ENCODE results near the gene PDCD4. TPM values are rescaled to one million over a fixed set of nuclear protein-coding genes. Genes with fewer than 3 reads are reported as not detected.

PDCD4 gene
- total and polyA plus RNA-seq, 9 of the 15 experiments (the other 6 are each of a cell fraction or from before 2014, with no cell fraction given), result 12.9 to 44.1 (median 33.7) TPM

DNA sequence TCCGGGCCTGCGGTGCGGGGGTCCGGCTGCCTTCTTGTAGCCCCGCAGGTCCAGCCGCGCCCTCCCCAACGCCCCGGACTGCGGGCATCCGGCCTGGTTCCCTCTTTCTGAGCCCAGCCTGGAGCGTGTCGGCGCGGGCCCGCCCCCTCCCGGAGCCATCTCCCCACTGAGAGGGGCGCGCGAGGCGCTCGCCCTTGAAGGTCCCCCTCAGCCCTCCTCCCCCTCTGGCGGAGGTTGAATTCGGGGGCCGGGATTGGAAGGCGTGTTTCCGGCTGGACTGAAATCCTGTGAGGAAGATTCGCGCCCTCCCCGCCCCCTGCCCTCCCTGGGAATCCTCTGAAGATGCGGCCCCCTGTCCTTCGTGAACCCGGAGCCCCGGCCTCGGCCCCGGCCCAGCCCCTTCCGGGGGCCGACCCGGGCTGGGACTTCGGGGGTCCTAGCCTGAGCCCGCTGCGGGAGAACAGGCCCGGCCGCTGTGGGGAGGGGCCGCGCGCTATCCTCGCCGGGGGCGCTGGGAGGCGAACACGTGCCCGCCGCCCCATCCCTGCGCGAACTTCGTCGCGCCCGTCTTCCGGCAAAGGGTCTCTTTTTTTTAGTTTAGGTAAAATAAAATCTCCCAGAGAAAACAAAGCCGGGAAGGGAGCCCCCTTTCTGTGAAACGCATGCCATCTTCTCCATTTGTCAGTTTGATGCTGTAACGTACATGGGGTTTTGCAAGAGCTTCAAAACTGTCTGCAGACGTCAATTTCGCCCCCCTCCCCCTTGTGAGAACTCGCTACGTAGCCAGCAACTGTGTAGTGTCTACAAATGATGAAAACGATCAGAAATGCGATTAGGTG, 636 bp downstream of the PDCD4 start (continued):
- TF ChIP-seq, protein P1, sequence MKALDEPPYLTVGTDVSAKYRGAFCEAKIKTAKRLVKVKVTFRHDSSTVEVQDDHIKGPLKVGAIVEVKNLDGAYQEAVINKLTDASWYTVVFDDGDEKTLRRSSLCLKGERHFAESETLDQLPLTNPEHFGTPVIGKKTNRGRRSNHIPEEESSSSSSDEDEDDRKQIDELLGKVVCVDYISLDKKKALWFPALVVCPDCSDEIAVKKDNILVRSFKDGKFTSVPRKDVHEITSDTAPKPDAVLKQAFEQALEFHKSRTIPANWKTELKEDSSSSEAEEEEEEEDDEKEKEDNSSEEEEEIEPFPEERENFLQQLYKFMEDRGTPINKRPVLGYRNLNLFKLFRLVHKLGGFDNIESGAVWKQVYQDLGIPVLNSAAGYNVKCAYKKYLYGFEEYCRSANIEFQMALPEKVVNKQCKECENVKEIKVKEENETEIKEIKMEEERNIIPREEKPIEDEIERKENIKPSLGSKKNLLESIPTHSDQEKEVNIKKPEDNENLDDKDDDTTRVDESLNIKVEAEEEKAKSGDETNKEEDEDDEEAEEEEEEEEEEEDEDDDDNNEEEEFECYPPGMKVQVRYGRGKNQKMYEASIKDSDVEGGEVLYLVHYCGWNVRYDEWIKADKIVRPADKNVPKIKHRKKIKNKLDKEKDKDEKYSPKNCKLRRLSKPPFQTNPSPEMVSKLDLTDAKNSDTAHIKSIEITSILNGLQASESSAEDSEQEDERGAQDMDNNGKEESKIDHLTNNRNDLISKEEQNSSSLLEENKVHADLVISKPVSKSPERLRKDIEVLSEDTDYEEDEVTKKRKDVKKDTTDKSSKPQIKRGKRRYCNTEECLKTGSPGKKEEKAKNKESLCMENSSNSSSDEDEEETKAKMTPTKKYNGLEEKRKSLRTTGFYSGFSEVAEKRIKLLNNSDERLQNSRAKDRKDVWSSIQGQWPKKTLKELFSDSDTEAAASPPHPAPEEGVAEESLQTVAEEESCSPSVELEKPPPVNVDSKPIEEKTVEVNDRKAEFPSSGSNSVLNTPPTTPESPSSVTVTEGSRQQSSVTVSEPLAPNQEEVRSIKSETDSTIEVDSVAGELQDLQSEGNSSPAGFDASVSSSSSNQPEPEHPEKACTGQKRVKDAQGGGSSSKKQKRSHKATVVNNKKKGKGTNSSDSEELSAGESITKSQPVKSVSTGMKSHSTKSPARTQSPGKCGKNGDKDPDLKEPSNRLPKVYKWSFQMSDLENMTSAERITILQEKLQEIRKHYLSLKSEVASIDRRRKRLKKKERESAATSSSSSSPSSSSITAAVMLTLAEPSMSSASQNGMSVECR (CRISPR knock-in tag; IDR thresholded peaks at IDR 0.05), result no peak
- TF ChIP-seq HCFC1 (IDR thresholded peaks at IDR 0.05; ENCODE audit: low read depth, low read length) (no peak), ETS2 (tag; IDR thresholded peaks at IDR 0.05; ENCODE audit: borderline replicate concordance, poor library complexity, severe bottlenecking) (no peak), ZNF644 (tag; IDR thresholded peaks at IDR 0.05; ENCODE audit: low read depth) (no peak), SNIP1 (IDR thresholded peaks at IDR 0.05; ENCODE audit: low read depth) (no peak), NCOA6 (IDR thresholded peaks at IDR 0.05) (no peak), ZNF3 (CRISPR knock-in tag; IDR thresholded peaks at IDR 0.05) (no peak), HLTF (IDR thresholded peaks at IDR 0.05) (no peak), GABPA (tag; conservative IDR thresholded peaks at IDR 0.05; ENCODE audit: low read depth) (peak; percentile 58; the same call in 1 of the 2 replicates)
- TF ChIP-seq, protein P2, sequence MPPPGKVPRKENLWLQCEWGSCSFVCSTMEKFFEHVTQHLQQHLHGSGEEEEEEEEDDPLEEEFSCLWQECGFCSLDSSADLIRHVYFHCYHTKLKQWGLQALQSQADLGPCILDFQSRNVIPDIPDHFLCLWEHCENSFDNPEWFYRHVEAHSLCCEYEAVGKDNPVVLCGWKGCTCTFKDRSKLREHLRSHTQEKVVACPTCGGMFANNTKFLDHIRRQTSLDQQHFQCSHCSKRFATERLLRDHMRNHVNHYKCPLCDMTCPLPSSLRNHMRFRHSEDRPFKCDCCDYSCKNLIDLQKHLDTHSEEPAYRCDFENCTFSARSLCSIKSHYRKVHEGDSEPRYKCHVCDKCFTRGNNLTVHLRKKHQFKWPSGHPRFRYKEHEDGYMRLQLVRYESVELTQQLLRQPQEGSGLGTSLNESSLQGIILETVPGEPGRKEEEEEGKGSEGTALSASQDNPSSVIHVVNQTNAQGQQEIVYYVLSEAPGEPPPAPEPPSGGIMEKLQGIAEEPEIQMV (tag; conservative IDR thresholded peaks at IDR 0.05; ENCODE audit: low read depth), result no peak
- TF ChIP-seq, protein P3, sequence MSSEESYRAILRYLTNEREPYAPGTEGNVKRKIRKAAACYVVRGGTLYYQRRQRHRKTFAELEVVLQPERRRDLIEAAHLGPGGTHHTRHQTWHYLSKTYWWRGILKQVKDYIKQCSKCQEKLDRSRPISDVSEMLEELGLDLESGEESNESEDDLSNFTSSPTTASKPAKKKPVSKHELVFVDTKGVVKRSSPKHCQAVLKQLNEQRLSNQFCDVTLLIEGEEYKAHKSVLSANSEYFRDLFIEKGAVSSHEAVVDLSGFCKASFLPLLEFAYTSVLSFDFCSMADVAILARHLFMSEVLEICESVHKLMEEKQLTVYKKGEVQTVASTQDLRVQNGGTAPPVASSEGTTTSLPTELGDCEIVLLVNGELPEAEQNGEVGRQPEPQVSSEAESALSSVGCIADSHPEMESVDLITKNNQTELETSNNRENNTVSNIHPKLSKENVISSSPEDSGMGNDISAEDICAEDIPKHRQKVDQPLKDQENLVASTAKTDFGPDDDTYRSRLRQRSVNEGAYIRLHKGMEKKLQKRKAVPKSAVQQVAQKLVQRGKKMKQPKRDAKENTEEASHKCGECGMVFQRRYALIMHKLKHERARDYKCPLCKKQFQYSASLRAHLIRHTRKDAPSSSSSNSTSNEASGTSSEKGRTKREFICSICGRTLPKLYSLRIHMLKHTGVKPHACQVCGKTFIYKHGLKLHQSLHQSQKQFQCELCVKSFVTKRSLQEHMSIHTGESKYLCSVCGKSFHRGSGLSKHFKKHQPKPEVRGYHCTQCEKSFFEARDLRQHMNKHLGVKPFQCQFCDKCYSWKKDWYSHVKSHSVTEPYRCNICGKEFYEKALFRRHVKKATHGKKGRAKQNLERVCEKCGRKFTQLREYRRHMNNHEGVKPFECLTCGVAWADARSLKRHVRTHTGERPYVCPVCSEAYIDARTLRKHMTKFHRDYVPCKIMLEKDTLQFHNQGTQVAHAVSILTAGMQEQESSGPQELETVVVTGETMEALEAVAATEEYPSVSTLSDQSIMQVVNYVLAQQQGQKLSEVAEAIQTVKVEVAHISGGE (CRISPR knock-in tag; IDR thresholded peaks at IDR 0.05), result peak in 1 of 3 experiments; percentile 59; a peak in 1 of 6 replicates
- TF ChIP-seq, protein P4, sequence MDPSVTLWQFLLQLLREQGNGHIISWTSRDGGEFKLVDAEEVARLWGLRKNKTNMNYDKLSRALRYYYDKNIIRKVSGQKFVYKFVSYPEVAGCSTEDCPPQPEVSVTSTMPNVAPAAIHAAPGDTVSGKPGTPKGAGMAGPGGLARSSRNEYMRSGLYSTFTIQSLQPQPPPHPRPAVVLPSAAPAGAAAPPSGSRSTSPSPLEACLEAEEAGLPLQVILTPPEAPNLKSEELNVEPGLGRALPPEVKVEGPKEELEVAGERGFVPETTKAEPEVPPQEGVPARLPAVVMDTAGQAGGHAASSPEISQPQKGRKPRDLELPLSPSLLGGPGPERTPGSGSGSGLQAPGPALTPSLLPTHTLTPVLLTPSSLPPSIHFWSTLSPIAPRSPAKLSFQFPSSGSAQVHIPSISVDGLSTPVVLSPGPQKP (CRISPR knock-in tag; IDR thresholded peaks at IDR 0.05), result no peak
- TF ChIP-seq, protein P5, sequence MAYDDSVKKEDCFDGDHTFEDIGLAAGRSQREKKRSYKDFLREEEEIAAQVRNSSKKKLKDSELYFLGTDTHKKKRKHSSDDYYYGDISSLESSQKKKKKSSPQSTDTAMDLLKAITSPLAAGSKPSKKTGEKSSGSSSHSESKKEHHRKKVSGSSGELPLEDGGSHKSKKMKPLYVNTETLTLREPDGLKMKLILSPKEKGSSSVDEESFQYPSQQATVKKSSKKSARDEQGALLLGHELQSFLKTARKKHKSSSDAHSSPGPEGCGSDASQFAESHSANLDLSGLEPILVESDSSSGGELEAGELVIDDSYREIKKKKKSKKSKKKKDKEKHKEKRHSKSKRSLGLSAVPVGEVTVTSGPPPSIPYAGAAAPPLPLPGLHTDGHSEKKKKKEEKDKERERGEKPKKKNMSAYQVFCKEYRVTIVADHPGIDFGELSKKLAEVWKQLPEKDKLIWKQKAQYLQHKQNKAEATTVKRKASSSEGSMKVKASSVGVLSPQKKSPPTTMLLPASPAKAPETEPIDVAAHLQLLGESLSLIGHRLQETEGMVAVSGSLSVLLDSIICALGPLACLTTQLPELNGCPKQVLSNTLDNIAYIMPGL (CRISPR knock-in tag; IDR thresholded peaks at IDR 0.05), result no peak
